Nephron (organoid): Measurements from ENCODE around the gene SPANXN1.
"Not testable (repeated sequence)": the region's sequence is repeated elsewhere in the genome, so short reads cannot be mapped to it uniquely, and the experiment has no call there.

Experiments used
- H3K27ac Mint-ChIP-seq, 3 experiments: 2 replicates each; pipeline ENCODE4 v1.8.0; 2020; ENCODE audit warnings: mixed read lengths in 3 of 3, mild to moderate bottlenecking in 2 of 3, moderate library complexity in 1 of 3
- H3K27me3 Mint-ChIP-seq: 2 replicates; pipeline ENCODE4 v1.8.0; 2021; ENCODE audit warnings: low read depth, mild to moderate bottlenecking, moderate library complexity, mixed read lengths
- H3K36me3 Mint-ChIP-seq: 2 replicates; pipeline ENCODE4 v1.8.0; 2020; ENCODE audit warnings: low read depth, mixed read lengths
- H3K4me1 Mint-ChIP-seq: 2 replicates; pipeline ENCODE4 v1.8.0; 2020; ENCODE audit warnings: mixed read lengths
- H3K4me3 Mint-ChIP-seq, 3 experiments: 2 replicates each; pipeline ENCODE4 v1.8.0; 2020; ENCODE audit warnings: mild to moderate bottlenecking in 3 of 3, mixed read lengths in 3 of 3, moderate library complexity in 2 of 3
- H3K9me3 Mint-ChIP-seq: 2 replicates; pipeline ENCODE4 v1.8.0; 2020; ENCODE audit warnings: mixed read lengths
- CTCF ChIP-seq, 3 experiments: fragments of 200-600 bp; sonication (generic); IDR thresholded peaks; one replicate each; pipeline ENCODE4 v1.5.0; 2021; ENCODE audit warnings: antibody characterized with exemption in 3 of 3; ENCODE audit not compliant: unreplicated experiment in 3 of 3

SPANXN1 gene

GRCh38 chrX:145247203-145247602, at the start of gene SPANXN1:
SPANXN1 (plus strand) TSS chrX:145247503; CDS start chrX:145247587, 84 bp downstream.
- not testable (repeated sequence) for H3K27ac Mint-ChIP-seq
- peaks cover 19% of the 10 kb centered on the region for H3K9me3 Mint-ChIP-seq

GRCh38 chrX:145199078-145199477, 48.2 kb upstream of the SPANXN1 start:
- H3K9me3 Mint-ChIP-seq: peaks cover 2% of the 10 kb centered on the region
- H3K27me3 Mint-ChIP-seq: no peaks in the 10 kb centered on the region
- no peaks in the 10 kb centered on the region for H3K4me1 Mint-ChIP-seq
- TF ChIP-seq CTCF (IDR thresholded peaks at IDR 0.05; ENCODE audit: unreplicated experiment in 3 of 3): no peak
- no peak overlapping the region for H3K4me3 Mint-ChIP-seq
- H3K36me3 Mint-ChIP-seq: no peaks in the 10 kb centered on the region
- no peak overlapping the region for H3K27ac Mint-ChIP-seq

More at GRCh38 chrX:145247203-145247602, at the start of gene SPANXN1:
- H3K4me1 Mint-ChIP-seq, H3K27me3 Mint-ChIP-seq, H3K4me3 Mint-ChIP-seq, H3K36me3 Mint-ChIP-seq: not testable (repeated sequence)

GRCh38 chrX:145213504-145213903, 33.8 kb upstream of the SPANXN1 start:
- Mint-ChIP-seq H3K4me3 (no peak overlapping the region), H3K4me1 (no peaks in the 10 kb centered on the region), H3K9me3 (peaks cover 7% of the 10 kb centered on the region), H3K27ac (no peak overlapping the region), H3K36me3 (no peaks in the 10 kb centered on the region), H3K27me3 (no peaks in the 10 kb centered on the region)
- peak; percentile 29 to 59 (median 40) for TF ChIP-seq CTCF (IDR thresholded peaks at IDR 0.05; ENCODE audit: unreplicated experiment in 3 of 3)

- no peaks in the 10 kb centered on the region for H3K36me3 Mint-ChIP-seq
- H3K27me3 Mint-ChIP-seq: no peaks in the 10 kb centered on the region
- no peak for TF ChIP-seq CTCF (IDR thresholded peaks at IDR 0.05; ENCODE audit: unreplicated experiment in 3 of 3)
- H3K27ac Mint-ChIP-seq: no peak overlapping the region
- no peaks in the 10 kb centered on the region for H3K9me3 Mint-ChIP-seq
- no peak overlapping the region for H3K4me3 Mint-ChIP-seq
- no peaks in the 10 kb centered on the region for H3K4me1 Mint-ChIP-seq
Observed at GRCh38 chrX:145292218-145292617, 44.9 kb downstream of the SPANXN1 start.
